IPS-18c (cell line): ENCODE measurements around the gene MTF1.
"Not testable (repeated sequence)": the region's sequence is repeated elsewhere in the genome, so short reads cannot be mapped to it uniquely, and the experiment has no call there.

Source experiments
- H3K4me3 ChIP-seq: 2 replicates; pipeline ENCODE4 v1.7.0; 2013; ENCODE audit warnings: low read depth, mild to moderate bottlenecking, low read length, moderate library complexity; ENCODE audit not compliant: insufficient read depth
- H3K9me3 ChIP-seq: one replicate; pipeline ENCODE4 v1.6.1; 2013; ENCODE audit warnings: mild to moderate bottlenecking, low read length, moderate library complexity; ENCODE audit not compliant: control insufficient read depth, insufficient read depth

MTF1 gene

GRCh38 chr1:37859507-37860345, at the start of gene MTF1:
TSS of gene MTF1 (minus strand) at chr1:37859592. CDS start at chr1:37857658, 1,934 bp downstream.
- Histone ChIP-seq H3K9me3 (no peaks in the 10 kb centered on the region), H3K4me3 (peak within 1 kb of the TSS; percentile 96)

- H3K4me3 ChIP-seq, H3K9me3 ChIP-seq: not testable (repeated sequence)
Observed at GRCh38 chr1:37908531-37908930, 49.1 kb upstream of the MTF1 start.

GRCh38 chr1:37907416-37908125, 48.2 kb upstream of the MTF1 start:
- not testable (repeated sequence) for H3K9me3 ChIP-seq, H3K4me3 ChIP-seq

- H3K9me3 ChIP-seq, H3K4me3 ChIP-seq: not testable (repeated sequence)
Observed at GRCh38 chr1:37906591-37906990, 47.2 kb upstream of the MTF1 start.

- Histone ChIP-seq H3K9me3 (peaks cover 4% of the 10 kb centered on the region), H3K4me3 (no peak overlapping the region)
Observed at GRCh38 chr1:37905727-37906126, 46.3 kb upstream of the MTF1 start.

GRCh38 chr1:37903921-37904320, 44.5 kb upstream of the MTF1 start:
- not testable (repeated sequence) for H3K9me3 ChIP-seq, H3K4me3 ChIP-seq

GRCh38 chr1:37902983-37903382, 43.6 kb upstream of the MTF1 start:
- Histone ChIP-seq H3K4me3 (no peak overlapping the region), H3K9me3 (peaks cover 4% of the 10 kb centered on the region)

- peaks cover 4% of the 10 kb centered on the region for H3K9me3 ChIP-seq
- no peak overlapping the region for H3K4me3 ChIP-seq
Observed at GRCh38 chr1:37901893-37902225, 42.5 kb upstream of the MTF1 start.

GRCh38 chr1:37901191-37901892, 42.0 kb upstream of the MTF1 start:
- peaks cover 4% of the 10 kb centered on the region for H3K9me3 ChIP-seq
- H3K4me3 ChIP-seq: no peak overlapping the region

GRCh38 chr1:37897563-37897962, 38.2 kb upstream of the MTF1 start:
- H3K9me3 ChIP-seq, H3K4me3 ChIP-seq: not testable (repeated sequence)

GRCh38 chr1:37893673-37894072, 34.3 kb upstream of the MTF1 start:
- Histone ChIP-seq H3K4me3 (no peak overlapping the region), H3K9me3 (no peaks in the 10 kb centered on the region)

GRCh38 chr1:37892151-37893047, 33.0 kb upstream of the MTF1 start:
- Histone ChIP-seq H3K4me3 (no peak overlapping the region), H3K9me3 (no peaks in the 10 kb centered on the region)

- H3K4me3 ChIP-seq: no peak overlapping the region
- H3K9me3 ChIP-seq: no peaks in the 10 kb centered on the region
Observed at GRCh38 chr1:37890378-37891014, 31.1 kb upstream of the MTF1 start.

GRCh38 chr1:37888022-37888700, 28.8 kb upstream of the MTF1 start:
- Histone ChIP-seq H3K4me3 (no peak overlapping the region), H3K9me3 (no peaks in the 10 kb centered on the region)

GRCh38 chr1:37884145-37884544, 24.8 kb upstream of the MTF1 start:
- no peaks in the 10 kb centered on the region for H3K9me3 ChIP-seq
- H3K4me3 ChIP-seq: no peak overlapping the region

- Histone ChIP-seq H3K9me3 (no peaks in the 10 kb centered on the region), H3K4me3 (no peak overlapping the region)
Observed at GRCh38 chr1:37883671-37884070, 24.3 kb upstream of the MTF1 start.
